Breast epithelium (tissue), 3 donors: Measurements from ENCODE around the gene MYBBP1A.

ENCODE experiments used
- CTCF ChIP-seq, 3 donors: fragments of 450-650 bp; IDR thresholded peaks; one replicate each; pipeline ENCODE4 v1.5.1; 2016 to 2017; ENCODE audit warnings: antibody characterized with exemption in 3 of 3, mild to moderate bottlenecking in 3 of 3, moderate library complexity in 3 of 3
- POLR2A ChIP-seq: fragments of 450-650 bp; IDR thresholded peaks from one replicate; pipeline ENCODE4 v1.6.1; 2016; ENCODE audit warnings: antibody characterized with exemption, mild to moderate bottlenecking, moderate library complexity

- no peak for TF ChIP-seq POLR2A
- no peak for TF ChIP-seq CTCF (IDR thresholded peaks at IDR 0.05)
These were observed 665 bp downstream of the MYBBP1A start for GRCh38 chr17:4554441-4554996.
